ENCODE results near the gene KLHL5.
A peak's percentile ranks its signal among the peaks of the same experiment; 100 is the strongest.

Gene KLHL5

DNA sequence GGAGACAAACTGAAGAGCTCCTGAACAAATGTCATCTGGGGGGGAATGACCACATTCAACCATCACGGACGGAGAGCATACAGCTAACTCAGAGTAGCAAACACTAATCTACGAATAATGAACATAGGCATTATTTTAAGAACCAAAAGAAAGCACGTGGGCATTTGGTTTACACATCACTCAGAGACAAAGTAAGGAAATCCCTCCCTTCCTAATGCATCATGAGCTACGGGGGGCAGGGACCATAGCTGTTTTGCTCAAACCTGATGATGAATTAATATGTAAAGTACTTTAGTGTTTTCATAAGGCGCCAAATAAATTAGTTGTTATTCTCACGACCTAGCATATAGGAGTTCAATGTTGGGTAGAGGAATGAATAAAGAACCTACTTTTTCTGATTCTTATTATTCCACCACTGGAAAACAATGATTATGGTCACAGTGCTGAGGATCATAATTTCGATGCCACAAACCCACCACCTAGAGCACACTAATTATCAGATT, 18.1 kb upstream of the KLHL5 start:
- no peak for DNase-seq

DNA sequence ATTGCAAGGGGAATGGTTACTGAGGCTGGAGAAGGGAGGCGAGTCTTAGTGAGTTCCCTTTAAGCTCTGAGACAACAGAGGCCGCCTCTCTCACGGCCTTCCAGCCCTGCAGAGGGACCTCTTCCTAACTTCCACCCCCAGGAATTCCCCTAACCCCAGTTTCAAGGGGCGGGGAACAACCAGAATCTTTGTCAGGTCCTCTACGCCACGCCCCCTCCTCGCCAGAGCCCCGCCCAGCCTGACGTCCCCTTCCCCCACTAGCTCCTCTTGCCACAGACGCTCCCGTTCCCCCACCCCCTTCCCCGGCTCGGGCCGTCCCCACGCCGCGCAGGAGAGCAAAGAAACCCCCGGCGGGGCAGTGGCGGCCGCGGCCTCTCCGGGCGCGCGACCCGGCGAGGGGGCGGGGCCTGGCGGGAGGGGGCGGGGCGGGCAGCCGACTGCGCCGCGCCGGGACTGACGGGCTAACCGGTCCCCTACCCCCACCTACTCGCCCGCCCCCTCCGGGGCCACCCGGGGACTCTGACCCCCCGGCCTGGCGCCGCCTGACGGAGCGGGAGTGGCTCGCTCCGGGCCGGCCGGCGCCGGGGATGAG, 17.6 kb upstream of the KLHL5 start:
- peak; percentile 97 for DNase-seq
- peak; percentile 83 for ATAC-seq

More for the DNA sequence above, 18.1 kb upstream of the KLHL5 start:
- no peak for ATAC-seq

DNA sequence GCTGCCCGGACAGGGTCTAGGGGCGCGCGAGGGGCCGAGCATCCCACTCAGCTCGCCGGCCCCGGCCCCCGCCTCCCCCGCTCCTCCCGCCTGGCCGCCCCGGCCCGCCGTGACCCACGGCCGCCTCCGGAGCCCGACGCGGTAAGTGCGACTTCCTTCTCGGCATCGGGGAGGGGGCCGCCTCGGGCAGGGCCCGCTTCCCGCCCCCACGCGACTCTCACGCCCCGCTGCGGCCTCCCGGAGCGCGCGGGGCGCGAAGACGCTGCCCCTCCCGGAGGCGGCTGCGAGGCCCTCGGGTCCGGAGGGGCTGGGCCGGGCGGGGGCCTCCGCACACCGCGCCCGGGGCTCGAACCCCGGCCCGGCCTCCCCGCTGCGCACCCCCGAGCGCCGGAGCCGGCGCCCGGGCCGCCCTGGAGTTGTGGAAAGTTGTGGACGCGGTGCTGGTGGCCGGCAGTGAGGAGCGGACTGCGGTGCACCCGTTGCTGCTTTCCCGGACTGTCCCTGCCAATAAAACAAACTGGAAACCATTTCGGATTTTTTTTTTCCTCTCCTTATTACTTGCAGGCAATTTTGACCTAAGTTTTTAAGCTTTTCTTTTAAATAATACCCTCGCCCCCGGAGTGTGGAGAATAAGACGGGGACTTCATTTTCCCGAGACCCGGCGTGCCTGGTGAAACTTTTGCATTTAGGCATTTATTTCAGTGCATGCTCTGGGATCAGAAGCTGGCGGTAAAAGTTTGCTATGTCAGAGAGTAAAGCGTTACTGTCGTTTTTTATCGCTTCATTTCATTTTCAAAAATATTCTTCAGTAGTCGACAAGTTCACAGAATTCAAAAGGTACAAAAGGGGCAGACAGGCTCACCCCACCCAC, 16.8 kb upstream of the KLHL5 start:
- ATAC-seq, result peak; percentile 26

DNA sequence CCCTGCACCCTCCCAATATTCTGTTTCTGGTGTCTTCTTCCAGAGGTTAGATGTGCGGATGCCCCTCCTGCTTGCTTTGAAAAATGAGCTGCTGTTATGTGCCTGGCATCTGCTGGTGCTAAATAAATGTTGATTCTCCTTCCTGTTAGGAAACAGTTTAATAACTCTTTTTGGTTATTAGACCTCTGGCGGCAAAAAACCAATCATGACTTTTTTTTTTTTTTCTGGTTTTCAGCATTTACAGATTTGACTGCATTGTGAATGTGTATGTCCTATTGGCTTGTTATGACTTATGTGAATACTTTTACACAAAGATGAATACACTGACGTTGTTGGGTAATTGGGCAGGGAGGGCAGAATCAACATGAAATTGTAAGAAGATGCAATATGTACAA, 16.2 kb upstream of the KLHL5 start:
- ATAC-seq (no peak), DNase-seq (no peak)

More for the DNA sequence above, 16.8 kb upstream of the KLHL5 start:
- DNase-seq, result peak; percentile 48

DNA sequence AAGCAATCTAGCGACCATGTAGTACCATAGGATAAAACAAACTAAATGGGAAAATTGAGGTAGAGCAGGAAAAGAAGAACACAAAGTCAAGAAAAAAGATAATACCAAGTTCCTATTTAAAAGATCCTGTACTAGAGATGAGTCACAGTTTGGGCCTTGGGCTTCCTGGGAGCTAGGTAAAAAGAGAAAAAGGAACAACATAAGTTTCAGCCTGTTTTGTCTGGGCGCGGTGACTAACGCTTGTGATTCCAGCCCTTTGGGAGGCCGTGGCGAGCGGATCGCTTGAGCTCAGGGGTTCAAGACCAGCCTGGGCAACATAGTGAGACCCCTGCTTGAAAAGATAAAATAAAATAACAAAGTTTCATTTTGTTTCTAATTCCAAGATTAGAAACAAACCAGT, 15.8 kb upstream of the KLHL5 start:
- no peak for DNase-seq
- no peak for ATAC-seq

DNA sequence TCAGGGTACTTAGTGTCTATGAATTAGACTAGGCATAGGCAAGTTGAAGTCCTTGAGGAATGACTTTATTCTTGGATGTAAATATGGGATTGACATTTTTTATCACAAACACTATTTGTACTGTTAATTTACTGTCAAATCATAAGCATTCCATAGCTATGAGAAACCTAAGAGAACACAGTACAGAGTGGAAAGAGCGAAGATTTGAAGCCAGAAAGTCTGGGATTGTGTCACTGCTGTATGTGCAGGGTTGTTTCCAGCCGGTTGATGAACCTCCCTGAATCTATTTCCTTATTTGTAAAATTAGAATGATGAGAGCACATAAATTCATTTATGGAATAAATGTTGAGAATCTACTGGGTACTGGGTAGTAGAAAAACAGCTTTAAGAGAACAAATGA, 14.4 kb upstream of the KLHL5 start:
- DNase-seq (no peak), ATAC-seq (no peak)

DNA sequence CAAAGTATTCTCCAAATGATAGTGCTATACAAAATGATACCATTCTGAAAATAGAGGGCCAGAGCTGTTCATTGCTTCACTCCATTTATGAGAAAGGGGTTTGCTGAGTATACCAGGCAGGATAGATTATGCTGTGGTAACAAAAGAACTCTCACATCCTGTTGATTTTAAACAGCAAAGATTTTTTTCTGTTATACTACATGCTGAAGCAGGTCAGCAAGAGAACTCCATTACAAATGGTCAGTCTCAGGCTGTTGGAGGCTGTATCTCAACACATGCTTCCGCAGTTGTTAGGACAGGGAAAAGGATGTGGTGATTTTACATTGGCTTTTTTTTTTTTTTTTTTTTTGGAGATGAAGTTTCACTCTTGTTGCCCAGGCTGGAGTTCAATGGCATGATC, 13.7 kb upstream of the KLHL5 start:
- DNase-seq, result no peak
- ATAC-seq, result no peak

DNA sequence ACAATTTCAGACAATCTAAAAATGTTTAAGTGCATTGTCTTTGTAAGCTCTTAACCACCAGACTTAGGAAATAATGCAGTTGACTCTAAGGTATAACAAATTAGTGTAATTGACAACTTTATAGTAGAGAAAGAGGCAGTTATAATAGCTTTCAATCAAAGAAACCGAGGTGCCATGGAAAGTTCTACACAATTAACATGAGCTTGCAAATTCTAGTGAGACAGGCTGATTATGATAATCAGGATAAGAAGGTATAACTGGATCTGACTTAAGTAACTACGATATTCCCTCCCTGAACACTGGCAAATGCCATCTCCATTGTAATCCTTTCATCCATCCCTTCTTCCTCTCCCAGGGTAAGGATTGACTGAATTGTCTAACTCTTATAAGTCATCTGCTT, 11.4 kb upstream of the KLHL5 start:
- DNase-seq (no peak), ATAC-seq (no peak)

DNA sequence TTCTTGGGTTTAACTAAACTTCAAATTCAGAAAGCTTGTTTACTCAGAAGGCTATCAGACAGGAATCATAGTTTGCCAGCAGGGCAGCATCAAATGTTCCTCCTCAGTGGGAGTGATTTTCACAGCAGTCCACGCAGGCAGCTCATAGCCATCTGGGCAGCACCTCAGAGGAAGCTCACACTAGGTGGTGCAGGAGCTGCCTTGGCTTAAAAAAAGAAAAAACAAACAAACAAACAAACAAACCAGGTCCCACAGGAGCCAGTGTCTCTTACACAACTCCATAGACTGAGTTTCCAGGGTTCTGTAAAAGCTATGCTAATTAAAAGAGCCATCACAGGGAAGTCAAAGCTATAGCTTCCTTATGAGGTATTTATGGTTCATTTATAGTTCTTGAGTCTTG, 10.5 kb upstream of the KLHL5 start:
- no peak for ATAC-seq
- no peak for DNase-seq

DNA sequence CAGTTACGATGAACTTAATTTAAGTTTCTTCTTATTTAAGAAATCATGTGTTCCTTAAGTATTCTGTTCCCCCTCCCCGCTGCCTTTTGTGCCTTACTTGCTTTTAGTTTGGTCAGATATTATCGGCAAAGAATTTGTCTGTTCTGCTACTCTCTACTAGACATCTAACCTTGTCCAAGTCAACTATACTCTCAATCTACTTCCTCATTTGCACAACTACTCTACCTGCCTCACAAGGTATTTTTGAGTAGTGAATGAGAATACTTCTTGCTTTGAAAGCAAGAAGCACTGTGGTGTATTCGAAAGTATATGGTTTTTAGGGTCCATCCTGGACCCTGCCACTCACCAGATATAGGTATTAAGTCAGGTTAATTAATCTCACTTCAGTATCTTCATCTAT, 8.0 kb upstream of the KLHL5 start:
- DNase-seq (no peak), ATAC-seq (no peak)

DNA sequence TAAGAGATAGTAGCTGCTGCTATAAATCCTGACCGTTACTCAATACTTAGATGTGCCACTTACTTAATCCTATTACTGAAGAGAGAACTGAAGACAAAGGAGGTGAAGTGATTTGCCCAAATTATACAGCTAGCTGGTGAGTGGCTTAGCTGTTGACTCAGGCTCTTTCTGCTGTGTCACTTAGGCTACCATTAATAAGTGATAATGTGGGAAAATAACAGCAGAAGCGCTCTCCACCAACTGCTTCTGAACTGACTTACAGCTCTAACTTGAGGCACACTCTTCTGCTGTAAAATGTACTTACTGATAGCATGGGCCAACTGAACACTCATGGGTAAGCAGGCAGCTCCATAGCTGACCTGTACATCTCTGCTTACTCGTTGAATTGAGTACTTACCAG, 7.5 kb upstream of the KLHL5 start:
- ATAC-seq, result no peak

DNA sequence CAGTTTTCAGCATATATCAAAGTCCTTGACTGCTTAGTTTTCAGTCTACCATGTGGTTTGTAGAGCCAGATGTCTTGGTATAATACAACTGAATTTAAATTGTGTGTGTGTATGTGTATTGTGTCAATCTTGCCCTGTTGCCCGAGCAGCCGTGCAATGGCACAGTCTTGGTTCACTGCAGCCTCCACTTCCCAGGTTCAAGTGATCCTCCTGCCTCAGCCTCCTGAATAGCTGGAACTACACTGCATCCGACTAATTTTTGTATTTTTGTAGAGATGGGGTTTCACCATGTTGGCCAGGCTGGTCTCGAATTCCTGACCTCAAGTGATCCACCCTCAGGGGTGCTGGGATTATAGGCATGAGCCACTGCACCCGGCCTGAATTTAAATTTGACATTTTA, 6.0 kb upstream of the KLHL5 start:
- no peak for DNase-seq
- no peak for ATAC-seq

More for the DNA sequence above, 7.5 kb upstream of the KLHL5 start:
- DNase-seq, result no peak

DNA sequence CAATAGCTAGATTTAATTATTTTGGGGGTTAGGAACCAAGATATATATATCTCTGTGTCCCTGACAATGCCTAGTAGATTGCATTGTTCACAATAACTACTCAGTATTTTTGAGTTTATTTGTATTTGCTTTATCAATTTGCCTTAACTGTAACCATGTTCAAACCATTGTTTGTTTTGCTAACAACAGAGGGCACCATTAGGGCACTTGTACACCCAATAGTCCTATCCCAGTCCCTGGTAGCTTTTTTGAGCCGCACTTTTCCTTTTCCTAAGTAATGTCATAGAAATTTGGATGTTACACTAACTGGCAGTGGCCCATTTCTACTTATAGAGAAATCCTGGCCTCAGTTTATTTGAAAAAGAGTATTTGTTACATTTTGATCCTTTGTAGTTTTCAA, 575 bp upstream of the KLHL5 start:
- no peak for ATAC-seq

DNA sequence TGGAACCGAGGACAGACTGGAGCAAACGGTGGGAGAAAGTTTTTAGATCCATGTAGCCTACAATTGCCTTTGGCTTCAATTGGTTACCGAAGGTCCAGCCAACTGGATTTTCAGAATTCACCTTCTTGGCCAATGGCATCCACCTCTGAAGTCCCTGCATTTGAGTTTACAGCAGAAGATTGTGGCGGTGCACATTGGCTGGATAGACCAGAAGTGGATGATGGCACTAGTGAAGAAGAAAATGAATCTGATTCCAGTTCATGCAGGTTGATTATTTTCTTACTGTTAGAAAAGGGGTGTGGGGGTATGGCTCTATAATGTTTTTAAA, 702 bp downstream of the KLHL5 start:
- DNase-seq (no peak), ATAC-seq (no peak)

More for the DNA sequence above, 575 bp upstream of the KLHL5 start:
- no peak for DNase-seq

DNA sequence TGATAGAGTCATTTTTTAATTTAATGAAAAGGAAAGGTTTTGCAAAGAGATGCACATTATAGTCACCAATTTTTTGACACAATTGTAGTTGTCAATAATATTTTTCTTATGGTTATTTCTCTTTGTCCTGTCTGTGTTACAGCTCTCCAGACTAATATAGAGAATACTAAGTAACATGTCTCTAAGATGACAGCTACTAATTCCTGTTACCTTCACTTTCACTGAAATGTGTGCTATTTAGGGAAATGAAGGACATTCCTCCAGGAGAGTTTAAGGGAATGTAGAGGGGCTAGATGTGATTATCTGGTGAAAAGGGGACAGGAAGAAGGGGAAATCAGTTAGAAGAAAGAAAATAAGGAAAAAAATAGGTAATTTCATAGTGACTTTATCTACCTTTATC, 1.4 kb downstream of the KLHL5 start:
- no peak for ATAC-seq
- no peak for DNase-seq

DNA sequence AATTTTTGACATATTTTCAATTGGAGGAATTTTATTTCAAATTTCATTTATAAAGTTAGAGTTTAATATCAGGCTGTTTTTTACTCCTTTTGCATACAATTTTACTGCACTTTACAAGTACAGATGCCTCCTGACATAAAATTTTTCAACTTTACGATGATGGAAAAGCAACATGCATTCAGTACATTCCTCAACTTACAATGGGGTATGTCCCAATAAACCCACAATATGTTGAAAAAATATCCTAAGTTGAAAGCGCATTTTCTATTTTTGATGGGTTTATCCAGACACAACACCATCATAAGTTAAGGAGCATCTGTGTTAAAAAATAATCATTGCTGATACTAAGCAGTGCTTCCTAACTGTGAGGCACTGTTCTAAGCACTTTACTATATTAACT, 4.3 kb downstream of the KLHL5 start:
- DNase-seq (no peak), ATAC-seq (no peak)

DNA sequence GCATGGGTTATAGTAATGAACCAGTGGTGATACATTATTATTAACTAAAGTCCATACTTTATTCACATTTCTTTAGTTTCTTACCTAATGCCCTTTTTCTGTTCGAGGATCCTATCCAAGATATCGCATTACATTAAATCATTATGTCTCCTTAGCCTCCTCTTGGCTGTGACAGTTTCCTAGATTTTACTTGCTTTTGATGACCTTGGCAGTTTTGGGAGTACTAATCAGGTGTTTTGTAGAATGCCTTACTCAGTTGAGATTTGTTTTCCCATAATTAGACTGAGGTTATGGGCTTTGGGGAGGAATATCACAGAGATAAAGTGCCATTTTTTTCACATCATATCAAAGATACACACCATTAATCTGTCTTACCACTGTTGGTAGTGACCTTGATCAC, 5.0 kb downstream of the KLHL5 start:
- ATAC-seq, result no peak
- no peak for DNase-seq

DNA sequence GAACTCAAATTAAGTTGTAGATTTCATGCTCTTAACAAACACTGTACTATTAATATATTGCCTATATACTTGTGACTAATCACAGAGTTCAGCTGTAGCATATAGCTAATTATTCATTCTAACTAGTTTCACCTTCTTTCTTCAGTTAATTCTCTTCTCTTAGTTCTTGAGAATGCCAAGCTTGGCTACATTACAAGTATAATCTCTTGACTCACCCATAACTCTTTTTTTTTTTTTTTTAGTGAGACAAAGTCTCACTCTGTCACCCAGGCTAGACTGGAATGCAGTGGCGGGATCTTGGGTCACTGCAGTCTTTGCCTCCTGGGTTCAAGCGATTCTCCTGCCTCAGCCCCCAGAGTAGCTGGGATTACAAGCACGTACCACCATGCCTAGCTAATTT, 5.4 kb downstream of the KLHL5 start:
- ATAC-seq, result no peak
- no peak for DNase-seq

DNA sequence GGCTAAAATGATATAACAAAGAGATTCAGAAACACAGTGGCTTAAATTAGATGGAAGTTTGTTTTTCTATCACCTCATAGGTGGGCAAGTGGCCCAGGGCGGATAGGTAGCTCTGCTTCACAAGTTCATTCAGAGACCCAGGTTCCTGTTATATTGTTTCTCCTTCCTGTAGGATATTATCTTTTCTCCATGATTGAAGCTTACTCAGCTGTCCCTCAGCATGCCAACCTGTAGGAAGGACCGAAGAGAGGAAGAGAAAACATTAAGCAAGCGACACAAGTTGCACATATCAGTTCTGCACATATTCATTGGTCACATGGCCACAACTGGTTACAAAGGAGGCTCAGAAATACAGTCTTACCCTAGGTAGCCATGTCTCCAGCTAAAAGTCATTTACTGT, 6.9 kb downstream of the KLHL5 start:
- no peak for DNase-seq
- no peak for ATAC-seq

DNA sequence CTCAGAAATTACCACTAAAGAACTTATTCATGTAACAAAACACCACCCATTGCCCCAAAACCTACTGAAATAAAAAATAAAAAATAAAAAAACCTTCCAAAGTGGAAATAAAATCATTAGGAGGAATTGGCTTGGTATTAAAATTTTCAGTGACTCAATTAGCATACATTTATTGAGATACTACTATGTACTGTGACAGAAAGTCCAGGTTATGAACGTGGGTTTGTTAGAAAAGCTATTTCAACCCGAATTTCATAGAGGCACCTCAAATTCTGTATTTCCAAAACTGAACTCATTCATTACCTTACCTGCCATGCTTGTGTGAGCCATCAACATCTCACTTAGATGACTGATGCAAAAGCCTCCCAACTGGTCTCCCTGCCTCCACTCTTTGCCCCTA, 16.8 kb downstream of the KLHL5 start:
- no peak for ATAC-seq
- DNase-seq, result no peak

DNA sequence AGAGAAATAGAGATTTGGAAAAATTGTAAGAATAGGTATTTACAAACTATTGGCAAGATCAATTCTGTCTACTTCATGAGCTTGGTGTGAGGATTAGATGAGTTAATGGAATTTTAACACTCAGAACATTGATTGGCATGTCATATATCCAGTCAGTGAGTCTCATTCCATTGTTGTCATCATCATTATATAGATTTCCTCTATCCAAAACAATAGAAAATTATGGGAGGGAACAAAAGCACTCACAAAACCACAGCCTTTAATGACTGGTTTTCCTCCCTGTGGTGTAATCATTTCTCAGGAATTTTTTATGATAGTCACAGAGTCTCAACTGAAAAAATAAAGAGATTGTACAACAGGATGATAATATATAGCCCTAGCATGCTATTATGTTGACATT, 21.1 kb downstream of the KLHL5 start:
- no peak for ATAC-seq
- DNase-seq, result no peak

DNA sequence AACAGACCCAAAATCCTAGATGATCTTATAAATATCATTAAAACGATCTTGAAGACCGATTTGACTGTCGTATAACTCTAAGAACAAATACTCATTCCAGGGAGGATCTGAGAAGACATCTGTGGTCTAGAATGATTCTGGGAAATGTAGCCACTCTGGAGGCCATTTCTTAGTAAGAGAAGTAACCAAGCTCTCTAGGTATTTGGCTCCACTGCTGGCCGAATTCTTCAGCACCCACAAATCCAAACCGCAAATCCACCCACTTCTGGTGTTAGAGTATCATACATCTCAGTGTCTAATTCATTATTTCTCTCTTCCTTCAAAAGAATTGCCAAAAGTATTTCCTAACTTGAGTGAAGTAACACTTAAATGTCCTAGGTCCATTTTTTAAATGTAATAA, 23.9 kb downstream of the KLHL5 start:
- ATAC-seq (no peak), DNase-seq (no peak)

DNA sequence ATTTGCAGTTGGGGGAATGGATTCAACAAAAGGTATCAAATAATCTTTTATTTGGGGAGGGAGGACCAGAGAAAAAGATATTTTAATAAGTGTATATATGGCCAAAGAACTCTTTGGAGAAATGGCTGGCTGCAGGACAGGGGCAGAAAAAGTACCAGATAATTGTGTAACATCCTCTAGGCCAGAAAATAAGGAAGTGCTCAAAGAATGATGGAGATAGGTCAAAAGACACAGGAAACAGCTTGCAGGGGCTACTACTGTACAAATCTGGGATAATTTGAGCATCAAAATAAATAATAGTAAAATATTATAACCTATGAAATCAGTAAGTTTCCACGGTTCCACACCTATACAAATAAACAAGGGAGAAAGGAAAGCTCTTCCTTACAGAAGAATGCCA, 34.8 kb downstream of the KLHL5 start:
- ATAC-seq, result no peak
- no peak for DNase-seq

DNA sequence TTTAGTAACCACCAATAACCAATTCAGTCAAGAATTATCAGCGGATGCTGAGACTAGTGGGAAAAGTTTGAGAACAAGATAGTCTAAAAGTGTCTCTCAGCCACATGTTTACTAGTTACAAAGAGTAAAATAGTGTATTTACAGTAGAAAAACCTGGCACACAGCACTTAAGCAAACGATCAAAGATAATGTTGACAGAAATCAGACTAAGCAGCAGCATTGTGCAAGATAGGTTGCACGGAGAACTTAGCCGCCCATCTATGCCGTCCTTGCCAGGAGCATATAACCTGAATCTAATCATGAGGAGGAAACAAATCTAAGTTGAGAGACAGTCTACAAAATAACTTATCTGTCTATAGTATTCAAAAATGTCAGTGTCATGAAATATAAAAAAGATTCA, 35.3 kb downstream of the KLHL5 start:
- DNase-seq (no peak), ATAC-seq (no peak)
